SK-N-DZ (cell line): Measurements from ENCODE around the gene ADCK1.
"Not testable (repeated sequence)": the region's sequence is repeated elsewhere in the genome, so short reads cannot be mapped to it uniquely, and the experiment has no call there.

Experiments used
- DNase-seq: peaks from one replicate; pipeline ENCODE4 v3.0.0-alpha.2; 2015; ENCODE audit warnings: low spot score

Gene ADCK1

GRCh38 chr14:77864580-77864979 lies 64.7 kb downstream of the ADCK1 start:
- DNase-seq, result no peak

GRCh38 chr14:77865455-77865854 lies 65.5 kb downstream of the ADCK1 start:
- no peak for DNase-seq

- no peak for DNase-seq
These were observed 67.0 kb downstream of the ADCK1 start for GRCh38 chr14:77866932-77867331.

GRCh38 chr14:77867476-77867875 lies 67.6 kb downstream of the ADCK1 start:
- no peak for DNase-seq

- DNase-seq, result no peak
These were observed 68.8 kb downstream of the ADCK1 start for GRCh38 chr14:77868552-77869285.

GRCh38 chr14:77869340-77869739 lies 69.4 kb downstream of the ADCK1 start:
- no peak for DNase-seq

GRCh38 chr14:77870646-77871045 lies 70.7 kb downstream of the ADCK1 start:
- DNase-seq, result no peak

GRCh38 chr14:77872152-77872551 lies 72.2 kb downstream of the ADCK1 start:
- DNase-seq, result no peak

- DNase-seq, result peak; percentile 14
These were observed 73.1 kb downstream of the ADCK1 start for GRCh38 chr14:77872983-77873382.

GRCh38 chr14:77878783-77879182 lies 78.9 kb downstream of the ADCK1 start:
- DNase-seq, result no peak

GRCh38 chr14:77880056-77880455 lies 80.1 kb downstream of the ADCK1 start:
- DNase-seq, result no peak

- peak; percentile 56 for DNase-seq
These were observed 82.2 kb downstream of the ADCK1 start for GRCh38 chr14:77882098-77882497.

GRCh38 chr14:77882636-77883035 lies 82.7 kb downstream of the ADCK1 start:
- DNase-seq, result peak; percentile 69

- no peak for DNase-seq
These were observed 83.4 kb downstream of the ADCK1 start for GRCh38 chr14:77883131-77883846.

GRCh38 chr14:77883847-77884238 lies 83.9 kb downstream of the ADCK1 start:
- DNase-seq, result peak; percentile 21

- peak; percentile 68 for DNase-seq
These were observed 85.5 kb downstream of the ADCK1 start for GRCh38 chr14:77885367-77885766.

- DNase-seq, result no peak
These were observed 86.1 kb downstream of the ADCK1 start for GRCh38 chr14:77886010-77886409.

GRCh38 chr14:77888903-77889302 lies 89.0 kb downstream of the ADCK1 start:
- not testable (repeated sequence) for DNase-seq

- no peak for DNase-seq
These were observed 90.1 kb downstream of the ADCK1 start for GRCh38 chr14:77889971-77890442.

- no peak for DNase-seq
These were observed 91.0 kb downstream of the ADCK1 start for GRCh38 chr14:77890873-77891272.

- DNase-seq, result no peak
These were observed 92.5 kb downstream of the ADCK1 start for GRCh38 chr14:77892381-77892871.

- DNase-seq, result no peak
These were observed 93.1 kb downstream of the ADCK1 start for GRCh38 chr14:77892890-77893484.
